Renal cortex interstitium (tissue), 11 donors: ENCODE results near the gene C20orf141. TPM values are rescaled to one million over a fixed set of nuclear protein-coding genes. Genes with fewer than 3 reads are reported as not detected.

Source experiments
- DNase-seq, 11 donors: peaks; one replicate each; pipeline ENCODE4 v3.0.0-alpha.2; 2013; ENCODE audit warnings: low read depth in 9 of 11, low spot score in 4 of 11; ENCODE audit errors: extremely low read depth in 1 of 11
- polyA plus RNA-seq, 3 donors: library from polyadenylated mRNA; unstranded; fragments of 120-200 nt; gene quantifications; one replicate each; pipeline ENCODE4 v1.2.1, GENCODE V29; 2013; ENCODE audit not compliant: insufficient read length in 3 of 3

The C20orf141 gene
- polyA plus RNA-seq, 3 donors = not detected

- no peak for DNase-seq
Measured at GRCh38 chr20:2838847-2839671, 24.3 kb downstream of the C20orf141 start.

GRCh38 chr20:2839732-2840137 is 24.9 kb downstream of the C20orf141 start:
- no peak for DNase-seq

- peak in 10 of 11 donors; percentile 73 to 87 (median 84) for DNase-seq
Measured at GRCh38 chr20:2840138-2840966, 25.6 kb downstream of the C20orf141 start, which contains the start of the genes PCED1A and VPS16. PCED1A (minus strand) TSS chr20:2840655; CDS start chr20:2839912, 743 bp downstream. VPS16 (plus strand) TSS chr20:2840745; CDS start chr20:2840775, 30 bp downstream.

GRCh38 chr20:2840967-2841531 is 26.3 kb downstream of the C20orf141 start:
- peak in 3 of 11 donors; percentile 24 to 26 (median 26) for DNase-seq

GRCh38 chr20:2845607-2846006 is 30.8 kb downstream of the C20orf141 start:
- DNase-seq = no peak

DNA sequence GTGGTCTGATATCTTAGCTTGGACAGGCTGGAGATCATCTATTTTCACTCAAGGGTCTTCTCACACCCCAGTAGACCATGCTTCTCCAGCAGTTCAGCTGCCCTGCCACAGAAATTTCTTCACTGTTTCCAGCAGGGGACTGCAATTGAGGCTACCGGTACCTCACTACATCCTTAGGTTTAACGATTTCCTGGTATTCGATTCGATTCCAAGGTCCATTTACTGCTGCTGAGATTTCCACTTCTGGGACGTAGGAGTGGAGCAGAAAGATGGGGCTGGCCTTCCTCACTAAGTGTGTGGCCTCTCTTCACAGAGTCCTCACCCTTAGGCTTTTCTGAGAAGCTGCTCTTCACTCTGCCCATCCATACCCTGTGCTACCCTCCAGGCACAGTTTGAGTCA is 31.9 kb downstream of the C20orf141 start:
- no peak for DNase-seq

- DNase-seq = no peak
Measured at GRCh38 chr20:2847802-2848201, 33.0 kb downstream of the C20orf141 start.

- DNase-seq = no peak
Measured at GRCh38 chr20:2849529-2849928, 34.7 kb downstream of the C20orf141 start.

GRCh38 chr20:2851086-2851485 is 36.3 kb downstream of the C20orf141 start:
- DNase-seq = no peak

- no peak for DNase-seq
Measured at GRCh38 chr20:2858591-2858990, 43.8 kb downstream of the C20orf141 start.

GRCh38 chr20:2859330-2860121 is 44.7 kb downstream of the C20orf141 start:
- DNase-seq = no peak

GRCh38 chr20:2864626-2865025 is 49.8 kb downstream of the C20orf141 start:
- DNase-seq = no peak

GRCh38 chr20:2865101-2865500 is 50.3 kb downstream of the C20orf141 start:
- DNase-seq = no peak

Other genes starting within 250 kb of the C20orf141 start
- gene NOP56, start 162.4 kb upstream of the C20orf141 start, polyA plus RNA-seq = 100 to 1,000 TPM; 227 to 269 (median 257) TPM
- gene IDH3B, start 150.8 kb upstream of the C20orf141 start, polyA plus RNA-seq = 100 to 1,000 TPM; 127 to 135 (median 132) TPM
- 10 to 100 TPM; 24.6 to 45.7 (median 31.8) TPM for gene EBF4, start 122.2 kb upstream of the C20orf141 start, polyA plus RNA-seq
- gene CPXM1, start 14.4 kb upstream of the C20orf141 start, polyA plus RNA-seq = 100 to 1,000 TPM; 206 to 281 (median 225) TPM
- under 1 TPM in 2 of 3 donors, not detected in 1; 0.07 to 0.08 TPM for gene TMEM239, start 1.4 kb downstream of the C20orf141 start, polyA plus RNA-seq
- 10 to 100 TPM; 58.9 to 92.0 (median 74.6) TPM for gene PCED1A, start 25.7 kb downstream of the C20orf141 start, polyA plus RNA-seq
- gene VPS16, start 25.8 kb downstream of the C20orf141 start, polyA plus RNA-seq = 10 to 100 TPM; 35.0 to 43.5 (median 39.6) TPM
- gene PTPRA, start 58.5 kb downstream of the C20orf141 start, polyA plus RNA-seq = 100 to 1,000 TPM in 1 of 3 donors, 10 to 100 TPM in 2; 89.1 to 108 (median 97.5) TPM
- under 1 TPM; 0.34 to 0.53 (median 0.45) TPM for gene GNRH2, start 228.6 kb downstream of the C20orf141 start, polyA plus RNA-seq
- gene MRPS26, start 231.1 kb downstream of the C20orf141 start, polyA plus RNA-seq = 10 to 100 TPM; 47.7 to 73.0 (median 61.6) TPM